HG02884 (cell line): ENCODE measurements around the gene NLRC5.
"Not testable (repeated sequence)": the region's sequence is repeated elsewhere in the genome, so short reads cannot be mapped to it uniquely, and the experiment has no call there.

ENCODE experiments used
- ATAC-seq: cut with Tn5 transposase; IDR thresholded peaks from one replicate; pipeline ENCODE4 v1.9.1; 2021; ENCODE audit warnings: mild to moderate bottlenecking, moderate library complexity; ENCODE audit not compliant: unreplicated experiment

Gene NLRC5

DNA sequence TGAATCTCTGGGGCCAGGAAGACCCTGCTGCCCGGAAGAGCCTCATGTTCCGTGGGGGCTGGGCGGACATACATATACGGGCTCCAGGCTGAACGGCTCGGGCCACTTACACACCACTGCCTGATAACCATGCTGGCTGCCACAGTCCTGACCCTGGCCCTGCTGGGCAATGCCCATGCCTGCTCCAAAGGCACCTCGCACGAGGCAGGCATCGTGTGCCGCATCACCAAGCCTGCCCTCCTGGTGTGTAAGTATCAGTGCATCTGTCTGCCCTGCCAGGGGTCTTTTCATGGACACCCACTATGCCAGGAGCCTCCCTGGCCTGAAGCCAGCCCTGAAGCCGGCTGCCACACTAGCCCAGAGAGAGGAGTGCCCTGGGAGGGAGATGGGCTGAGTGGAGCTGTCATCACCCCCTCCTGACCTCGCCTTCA lies 27.5 kb upstream of the NLRC5 start, which contains the start of gene CETP:
TSS of gene CETP (plus strand) at position 100 of the 431 bp plus-strand sequence. CDS start at position 130, 30 bp downstream.
- ATAC-seq, result no peak

DNA sequence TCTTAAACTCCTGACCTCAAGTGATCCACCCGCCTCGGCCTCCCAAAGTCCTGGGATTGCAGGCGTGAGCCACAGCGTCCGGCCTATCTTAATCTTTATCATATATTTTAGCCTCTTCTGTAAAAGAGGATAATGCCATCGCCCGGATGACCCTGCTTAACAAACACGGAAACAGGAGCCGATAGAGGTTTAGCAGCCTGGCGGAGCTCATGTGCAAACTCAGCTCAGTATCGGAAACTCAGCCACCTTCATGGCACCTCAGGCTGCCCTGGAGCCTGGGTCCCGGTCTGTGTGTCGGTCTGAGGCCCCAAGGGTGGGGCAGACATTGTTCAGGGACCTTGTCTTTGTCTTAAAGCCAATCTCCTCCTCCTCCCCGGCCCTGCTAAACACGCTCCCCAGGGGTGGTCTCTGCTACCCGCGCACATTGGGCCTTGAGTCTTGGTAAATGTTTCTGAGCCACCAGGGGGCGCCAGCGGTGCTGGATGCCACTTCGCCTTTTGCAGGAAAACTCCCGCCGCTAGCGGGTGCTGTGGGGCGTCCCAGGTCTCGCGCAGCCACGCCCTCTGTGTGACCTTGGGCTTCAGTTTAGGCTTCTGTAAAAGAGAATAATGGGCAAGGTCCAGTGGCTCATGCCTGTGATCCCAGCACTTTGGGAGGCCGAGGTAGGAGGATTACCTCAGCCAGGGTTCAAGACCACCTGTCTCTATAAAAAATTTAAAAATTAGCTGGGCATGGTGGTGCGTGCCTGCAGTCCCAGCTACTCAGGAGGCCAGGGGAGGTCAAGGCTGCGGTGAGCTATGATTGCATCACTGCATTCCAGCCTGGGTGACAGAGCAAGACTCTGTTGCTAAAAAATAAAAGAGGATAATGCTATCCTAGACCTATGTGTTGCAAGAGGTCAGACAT lies 24.9 kb upstream of the NLRC5 start:
- ATAC-seq, result no peak

- no peak for ATAC-seq
Observed at GRCh38 chr16:56965149-56966092, 23.9 kb upstream of the NLRC5 start.

DNA sequence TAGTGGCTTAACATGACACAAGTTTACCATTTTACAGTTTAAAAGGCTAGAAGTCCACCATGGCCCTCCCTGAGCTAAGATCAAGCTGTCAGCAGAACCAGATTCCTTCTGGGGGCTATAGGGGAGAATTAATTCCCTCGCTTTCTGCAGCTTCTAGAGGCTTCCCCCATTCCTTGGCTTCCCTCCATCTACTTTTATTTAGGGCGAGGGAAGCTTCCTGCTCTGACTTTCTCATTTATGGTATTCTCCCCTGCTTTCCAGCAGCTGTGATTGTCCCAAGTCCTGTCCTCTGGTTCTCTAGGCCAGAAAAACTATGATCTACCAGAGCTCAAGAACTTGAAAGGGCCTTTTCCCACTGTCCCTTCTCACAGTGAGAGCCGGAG lies 23.3 kb upstream of the NLRC5 start:
- no peak for ATAC-seq

DNA sequence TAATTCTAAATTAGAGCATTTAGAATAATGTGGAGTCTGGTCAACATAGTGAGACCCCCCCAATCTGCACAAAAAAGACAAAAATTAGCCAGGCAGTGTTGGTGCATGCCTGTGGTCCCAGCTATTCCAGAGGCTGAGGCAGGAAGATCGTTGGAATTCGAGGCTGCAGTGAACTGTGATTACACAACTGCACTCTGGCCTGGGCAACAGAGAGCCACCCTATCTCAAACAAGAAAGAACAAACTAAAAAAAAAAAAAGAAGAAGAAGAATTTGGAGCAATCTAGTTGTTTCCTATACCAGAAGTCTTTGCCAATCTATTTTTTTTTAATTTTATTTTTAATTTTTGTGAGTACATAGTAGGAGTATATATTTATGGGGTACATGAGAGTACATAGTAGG lies 21.6 kb upstream of the NLRC5 start:
- no peak for ATAC-seq

DNA sequence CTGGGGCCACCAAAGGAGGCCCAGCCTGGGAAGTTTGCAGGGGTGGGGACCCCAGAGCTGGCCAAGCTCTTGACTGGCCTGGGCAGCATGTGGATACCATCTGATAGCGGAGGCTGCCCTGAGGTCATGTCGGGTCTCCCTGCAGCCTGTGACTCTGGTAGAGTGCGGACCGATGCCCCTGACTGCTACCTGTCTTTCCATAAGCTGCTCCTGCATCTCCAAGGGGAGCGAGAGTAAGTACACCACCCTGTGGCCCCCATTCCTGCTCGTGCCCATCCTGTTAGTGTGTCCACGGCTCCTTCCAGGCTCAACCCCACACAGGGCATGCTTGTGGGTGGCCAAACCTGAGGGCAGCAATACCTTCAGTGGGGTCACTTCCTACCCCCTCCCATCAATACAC lies 19.6 kb upstream of the NLRC5 start:
- ATAC-seq, result no peak

- ATAC-seq, result peak; percentile 68
Observed at GRCh38 chr16:56970934-56971767, 18.2 kb upstream of the NLRC5 start.

GRCh38 chr16:56971768-56972043 lies 17.7 kb upstream of the NLRC5 start:
- no peak for ATAC-seq

DNA sequence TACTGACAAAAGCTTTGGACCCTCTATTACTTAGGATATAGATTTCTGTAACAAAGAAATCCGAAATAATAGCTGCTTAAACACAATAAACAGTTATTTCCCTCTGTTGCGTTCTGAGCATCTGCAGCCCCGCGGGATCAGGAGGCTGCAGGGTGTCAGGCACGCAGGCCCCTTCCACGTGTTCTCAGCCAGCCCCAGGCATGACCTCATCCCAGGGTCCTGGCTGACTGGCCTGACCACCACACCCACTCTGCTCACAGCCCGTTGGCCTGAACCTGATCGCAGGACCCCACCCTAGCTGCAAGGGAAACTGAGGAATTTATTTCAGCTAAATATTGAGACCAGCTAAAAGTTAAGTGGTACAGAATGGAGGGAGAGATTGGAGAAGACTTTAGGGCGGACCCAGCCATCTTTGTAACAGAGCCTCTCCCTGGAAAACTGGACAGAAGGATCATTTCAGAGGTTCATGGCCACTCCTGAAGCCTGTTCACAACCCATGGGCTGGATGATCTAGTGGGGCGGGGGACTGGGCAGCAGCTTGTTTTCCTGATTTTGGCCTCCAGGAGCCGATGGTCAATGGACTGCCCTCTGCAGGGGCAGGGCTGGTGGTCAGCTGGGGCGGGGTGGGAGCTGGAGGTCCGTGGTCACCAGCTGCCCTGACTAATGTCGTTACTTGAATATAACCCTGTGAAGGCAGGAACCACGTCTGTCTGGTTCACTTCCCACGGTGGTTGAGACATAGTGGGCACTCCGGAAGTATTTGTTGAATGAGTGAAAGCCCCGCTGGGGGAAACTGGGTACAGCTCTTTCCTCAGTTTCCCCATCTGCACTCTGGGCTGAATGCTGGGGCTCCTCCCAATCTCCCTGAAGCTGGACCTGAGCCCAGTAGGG lies 16.7 kb upstream of the NLRC5 start:
- ATAC-seq, result no peak

- no peak for ATAC-seq
Observed at GRCh38 chr16:56973294-56973689, 16.1 kb upstream of the NLRC5 start.

GRCh38 chr16:56973899-56974298 lies 15.5 kb upstream of the NLRC5 start:
- not testable (repeated sequence) for ATAC-seq

GRCh38 chr16:56974549-56975300 lies 14.6 kb upstream of the NLRC5 start:
- ATAC-seq, result no peak

- ATAC-seq, result no peak
Observed at GRCh38 chr16:56975714-56976113, 13.6 kb upstream of the NLRC5 start.

GRCh38 chr16:56977216-56977615 lies 12.1 kb upstream of the NLRC5 start:
- ATAC-seq, result no peak

GRCh38 chr16:56977823-56978430 lies 11.4 kb upstream of the NLRC5 start:
- ATAC-seq, result no peak

- ATAC-seq, result no peak
Observed at GRCh38 chr16:56980201-56980535, 9.2 kb upstream of the NLRC5 start.

- ATAC-seq, result no peak
Observed at GRCh38 chr16:56980792-56981724, 8.3 kb upstream of the NLRC5 start.

DNA sequence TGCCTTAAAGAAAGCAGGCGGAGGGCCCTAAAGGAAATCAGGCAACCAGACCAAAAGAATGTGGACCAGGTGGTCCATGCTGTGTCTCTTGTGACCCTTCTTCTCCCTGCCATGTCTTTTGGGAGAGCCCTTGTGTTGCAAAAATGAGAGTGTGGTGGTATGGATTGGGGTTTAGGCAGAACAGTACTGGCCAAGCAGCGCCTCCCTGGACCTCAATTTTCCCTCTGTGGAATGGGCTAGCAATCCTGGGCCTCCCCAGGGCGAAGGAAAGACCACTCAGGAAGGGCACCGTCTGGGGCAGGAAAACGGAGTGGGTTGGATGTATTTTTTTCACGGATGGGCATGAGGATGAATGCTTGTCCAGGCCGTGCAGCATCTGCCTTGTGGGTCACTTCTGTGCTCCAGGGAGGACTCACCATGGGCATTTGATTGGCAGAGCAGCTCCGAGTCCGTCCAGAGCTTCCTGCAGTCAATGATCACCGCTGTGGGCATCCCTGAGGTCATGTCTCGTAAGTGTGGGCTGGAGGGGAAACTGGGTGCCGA lies 7.6 kb upstream of the NLRC5 start:
- ATAC-seq, result no peak
